CD4-positive, alpha-beta memory T cell (primary cell): ENCODE data around the gene RNF182. TPM values are rescaled to one million over a fixed set of nuclear protein-coding genes. Genes with fewer than 3 reads are reported as not detected.
"Not testable (repeated sequence)": the region's sequence is repeated elsewhere in the genome, so short reads cannot be mapped to it uniquely, and the experiment has no call there.

Experiments used
- CTCF ChIA-PET: fragments of 350-600 bp; sonication (Branson Sonifier 250); formaldehyde crosslinking; loops from one replicate; lab custom pipeline; 2021; ENCODE audit warnings: inconsistent platforms; ENCODE audit not compliant: partially characterized antibody; lab: Charles Lee
- POLR2A ChIA-PET: fragments of 350-600 bp; sonication (Branson Sonifier 250); formaldehyde crosslinking; loops from one replicate; lab custom pipeline; 2021; ENCODE audit not compliant: partially characterized antibody; lab: Charles Lee
- DNase-seq, 5 donors: peaks; one replicate each; pipeline versions ENCODE4 v3.0.0 to v3.0.0-alpha.2; 2020 to 2022; ENCODE audit warnings: mixed read lengths in 1 of 5
- H3K27ac ChIP-seq: one replicate; pipeline ENCODE4 v1.7.0; 2013; ENCODE audit warnings: low read depth, low read length
- H3K27me3 ChIP-seq: 2 replicates; pipeline ENCODE4 v1.7.0; 2013; ENCODE audit warnings: mild to moderate bottlenecking, low read length, moderate library complexity; ENCODE audit not compliant: insufficient read depth
- H3K36me3 ChIP-seq: 2 replicates; pipeline ENCODE4 v1.7.0; 2013; ENCODE audit warnings: mild to moderate bottlenecking, low read length, moderate library complexity; ENCODE audit not compliant: insufficient read depth
- H3K4me1 ChIP-seq: 2 replicates; pipeline ENCODE4 v1.7.0; 2013; ENCODE audit warnings: mild to moderate bottlenecking, low read length, moderate library complexity; ENCODE audit not compliant: insufficient read depth
- H3K4me3 ChIP-seq, 2 donors: one replicate each; pipeline ENCODE4 v1.7.0; 2013; ENCODE audit warnings: low read length in 2 of 2, mild to moderate bottlenecking in 1 of 2
- H3K9me3 ChIP-seq, 2 donors: one replicate each; pipeline ENCODE4 v1.7.0; 2013; ENCODE audit warnings: low read length in 2 of 2, control low read depth in 1 of 2; ENCODE audit not compliant: control insufficient read depth in 1 of 2
- H3K27ac Mint-ChIP-seq, 7 donors: one replicate each; pipeline ENCODE4 v1.8.0; 2020 to 2021; ENCODE audit warnings: mixed read lengths in 7 of 7, mild to moderate bottlenecking in 6 of 7, inconsistent platforms in 3 of 7, moderate library complexity in 3 of 7
- H3K27me3 Mint-ChIP-seq, 2 donors: one replicate each; pipeline ENCODE4 v1.8.0; 2020 to 2021; ENCODE audit warnings: mixed read lengths in 2 of 2
- H3K36me3 Mint-ChIP-seq, 2 donors: one replicate each; pipeline ENCODE4 v1.8.0; 2020 to 2021; ENCODE audit warnings: mixed read lengths in 2 of 2, inconsistent platforms in 1 of 2, mild to moderate bottlenecking in 1 of 2
- H3K4me1 Mint-ChIP-seq, 4 donors: one replicate each; pipeline ENCODE4 v1.8.0; 2020 to 2021; ENCODE audit warnings: mixed read lengths in 4 of 4, mild to moderate bottlenecking in 1 of 4
- H3K4me3 Mint-ChIP-seq, 8 donors: one replicate each; pipeline ENCODE4 v1.8.0; 2020 to 2021; ENCODE audit warnings: mixed read lengths in 8 of 8, mild to moderate bottlenecking in 7 of 8, moderate library complexity in 6 of 8, inconsistent platforms in 3 of 8
- H3K9me3 Mint-ChIP-seq, 8 donors: one replicate each; pipeline ENCODE4 v1.8.0; 2020 to 2021; ENCODE audit warnings: mixed read lengths in 8 of 8, mild to moderate bottlenecking in 5 of 8, inconsistent platforms in 3 of 8, moderate library complexity in 1 of 8
- intact Hi-C: fragments of 100-400 bp; cut with micrococcal nuclease; formaldehyde crosslinking; loops from one replicate; pipeline ENCODE4 v1.15.1; 2023
- polyA plus RNA-seq, 2 donors: library from polyadenylated mRNA; unstranded; fragments of 300-500 nt; fragmentation: Illumina TruSeq; gene quantifications; one replicate each; pipeline ENCODE4 v1.2.3, GENCODE V29; 2021
- total RNA-seq, 2 experiments: library from RNA; stranded (reverse); gene quantifications; one replicate each; pipeline ENCODE4 v1.2.3, GENCODE V29; 2021

RNF182 gene
- total and polyA plus RNA-seq, 4 experiments from 2014 or later = not detected

GRCh38 chr6:13953061-13953705 is 28.4 kb downstream of the RNF182 start:
- intact Hi-C loops = no loop called here

DNA sequence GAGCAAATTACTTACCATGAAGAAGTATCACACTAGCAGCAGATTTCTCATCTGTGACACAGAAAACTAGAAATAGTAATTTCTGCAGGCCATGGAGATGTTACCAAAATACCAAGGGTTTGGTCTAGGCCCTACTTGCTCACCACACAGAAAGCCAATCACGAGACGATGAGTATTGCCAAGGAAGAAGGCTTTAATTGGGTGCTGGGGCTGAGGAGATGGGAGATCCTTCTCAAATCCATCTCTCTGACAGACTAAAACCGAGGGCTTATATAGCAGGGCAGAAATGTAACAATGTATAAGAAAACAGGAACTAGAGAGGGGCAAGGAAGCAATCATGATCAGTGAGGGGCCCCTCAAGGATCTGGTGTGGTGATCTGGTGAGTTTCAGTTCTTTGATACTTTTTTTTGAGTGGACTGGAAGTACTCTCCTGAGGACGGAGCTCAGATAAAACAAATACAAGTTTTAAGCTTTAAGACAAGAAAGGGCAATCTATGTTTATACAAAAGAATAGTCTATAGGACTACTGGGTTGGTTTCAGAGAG is 40.9 kb downstream of the RNF182 start:
- Mint-ChIP-seq H3K4me3 (no peak overlapping the region), H3K36me3 (peaks cover 0 to 2% of the 10 kb centered on the region in 2 donors), H3K4me1 (no peaks in the 10 kb centered on the region), H3K9me3 (peaks cover 0 to 10% (median 5%) of the 10 kb centered on the region in 8 donors), H3K27me3 (peaks cover 8 to 12% of the 10 kb centered on the region in 2 donors), H3K27ac (no peak overlapping the region)
- ChIA-PET CTCF (interaction anchor here (1.4 kb wide), 1 partner anchor 9 kb away, joined by 3 read pairs; no protein-coding TSS in a partner anchor), POLR2A (no interaction called here)
- DNase-seq = no peak
- Histone ChIP-seq H3K27ac (no peak overlapping the region), H3K4me3 (no peak overlapping the region), H3K36me3 (no peaks in the 10 kb centered on the region), H3K9me3 (no peaks in the 10 kb centered on the region), H3K27me3 (no peaks in the 10 kb centered on the region), H3K4me1 (no peaks in the 10 kb centered on the region)
- intact Hi-C loops = no loop called here

More at GRCh38 chr6:13953061-13953705, 28.4 kb downstream of the RNF182 start:
- Histone ChIP-seq H3K27ac (no peak overlapping the region), H3K27me3 (no peaks in the 10 kb centered on the region), H3K9me3 (no peaks in the 10 kb centered on the region), H3K36me3 (no peaks in the 10 kb centered on the region), H3K4me3 (no peak overlapping the region), H3K4me1 (no peaks in the 10 kb centered on the region)
- peaks cover 9 to 11% of the 10 kb centered on the region in 2 donors for H3K27me3 Mint-ChIP-seq
- POLR2A ChIA-PET = no interaction called here
- no peaks in the 10 kb centered on the region for H3K4me1 Mint-ChIP-seq
- CTCF ChIA-PET = no interaction called here
- no peak for DNase-seq
- H3K27ac Mint-ChIP-seq = no peak overlapping the region
- H3K36me3 Mint-ChIP-seq = no peaks in the 10 kb centered on the region
- H3K9me3 Mint-ChIP-seq = peaks cover 0 to 8% (median 0%) of the 10 kb centered on the region in 8 donors
- H3K4me3 Mint-ChIP-seq = no peak overlapping the region

DNA sequence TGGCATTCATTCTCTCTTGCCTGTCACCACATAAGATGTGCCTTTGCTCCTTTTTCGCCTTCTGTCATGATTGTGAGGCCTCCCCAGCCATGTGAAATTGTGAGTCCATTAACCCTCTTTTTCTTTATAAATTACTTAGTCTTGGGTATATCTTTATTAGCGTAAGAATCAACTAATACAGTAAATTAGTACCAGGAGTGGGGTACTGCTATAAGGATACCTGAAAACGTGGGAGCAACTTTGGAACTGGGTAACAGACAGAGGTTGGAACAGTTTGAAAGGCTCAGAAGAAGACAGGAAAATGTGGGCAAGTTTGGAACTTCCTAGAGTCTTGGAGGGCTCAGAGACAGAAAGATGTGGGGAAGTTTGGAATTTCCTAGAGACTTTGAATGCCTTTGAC is 46.6 kb downstream of the RNF182 start:
- DNase-seq = no peak
- Mint-ChIP-seq H3K27ac (no peak overlapping the region), H3K36me3 (peaks cover 2 to 7% of the 10 kb centered on the region in 2 donors), H3K27me3 (peaks cover 1 to 11% of the 10 kb centered on the region in 2 donors), H3K4me3 (no peak overlapping the region), H3K9me3 (peaks cover 2 to 40% (median 30%) of the 10 kb centered on the region in 8 donors), H3K4me1 (no peaks in the 10 kb centered on the region)
- Histone ChIP-seq H3K4me1 (no peaks in the 10 kb centered on the region), H3K36me3 (no peaks in the 10 kb centered on the region), H3K27ac (no peak overlapping the region), H3K4me3 (no peak overlapping the region), H3K27me3 (no peaks in the 10 kb centered on the region), H3K9me3 (no peaks in the 10 kb centered on the region)
- CTCF ChIA-PET = no interaction called here
- intact Hi-C loops = no loop called here
- POLR2A ChIA-PET = no interaction called here

DNA sequence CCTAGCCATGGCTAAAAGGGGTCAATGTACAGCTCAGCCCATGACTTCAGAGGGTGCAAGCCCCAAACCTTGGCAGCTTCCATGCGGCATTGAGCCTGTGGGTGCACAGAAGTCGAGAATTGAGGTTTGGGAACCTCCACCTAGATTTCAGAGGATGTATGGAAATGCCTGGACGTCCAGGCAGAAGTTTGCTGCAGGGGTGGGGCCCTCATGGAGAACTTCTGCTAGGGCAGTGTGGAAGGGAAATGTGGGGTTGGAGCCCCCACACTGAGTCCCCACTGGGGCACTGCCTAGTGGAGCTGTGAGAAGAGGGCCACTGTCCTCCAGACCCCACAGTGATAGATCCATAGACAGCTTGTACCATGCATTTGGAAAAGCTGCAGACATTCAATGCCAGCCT is 47.9 kb downstream of the RNF182 start:
- H3K27ac ChIP-seq, H3K4me1 Mint-ChIP-seq: not testable (repeated sequence)

DNA sequence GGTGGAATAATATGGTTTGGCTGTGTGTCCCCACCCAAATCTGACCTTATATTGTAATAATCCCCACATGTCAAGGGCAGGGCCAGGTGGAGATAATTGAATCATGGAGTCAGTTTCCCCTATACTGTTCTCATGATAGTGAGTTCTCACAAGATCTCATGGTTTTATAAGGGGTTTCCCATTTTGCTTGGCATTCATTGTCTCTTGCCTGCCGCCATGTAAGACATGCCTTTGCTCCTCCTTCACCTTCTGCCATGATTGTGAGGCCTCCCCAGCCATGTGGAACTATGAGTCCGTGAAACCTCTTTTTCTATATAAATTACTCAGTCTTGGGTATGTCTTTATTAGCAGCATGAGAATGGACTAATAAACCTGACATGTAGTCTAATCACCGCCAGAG is 48.7 kb downstream of the RNF182 start:
- H3K36me3 ChIP-seq, CTCF ChIA-PET, H3K4me1 Mint-ChIP-seq, H3K27me3 ChIP-seq, DNase-seq, intact Hi-C loops, H3K4me3 ChIP-seq, H3K27ac ChIP-seq, H3K36me3 Mint-ChIP-seq, H3K9me3 ChIP-seq, H3K27ac Mint-ChIP-seq, POLR2A ChIA-PET, H3K4me1 ChIP-seq, H3K4me3 Mint-ChIP-seq: not testable (repeated sequence)
- H3K27me3 Mint-ChIP-seq = peaks cover 10 to 11% of the 10 kb centered on the region in 2 donors
- peaks cover 2 to 40% (median 29%) of the 10 kb centered on the region in 8 donors for H3K9me3 Mint-ChIP-seq

More for the DNA sequence above, 47.9 kb downstream of the RNF182 start:
- H3K4me3 Mint-ChIP-seq, H3K36me3 Mint-ChIP-seq, CTCF ChIA-PET, H3K27ac Mint-ChIP-seq, H3K4me3 ChIP-seq, H3K27me3 ChIP-seq, POLR2A ChIA-PET, DNase-seq, H3K4me1 ChIP-seq, H3K36me3 ChIP-seq, H3K9me3 ChIP-seq, intact Hi-C loops: not testable (repeated sequence)
- peaks cover 7 to 11% of the 10 kb centered on the region in 2 donors for H3K27me3 Mint-ChIP-seq
- peaks cover 2 to 40% (median 29%) of the 10 kb centered on the region in 8 donors for H3K9me3 Mint-ChIP-seq

DNA sequence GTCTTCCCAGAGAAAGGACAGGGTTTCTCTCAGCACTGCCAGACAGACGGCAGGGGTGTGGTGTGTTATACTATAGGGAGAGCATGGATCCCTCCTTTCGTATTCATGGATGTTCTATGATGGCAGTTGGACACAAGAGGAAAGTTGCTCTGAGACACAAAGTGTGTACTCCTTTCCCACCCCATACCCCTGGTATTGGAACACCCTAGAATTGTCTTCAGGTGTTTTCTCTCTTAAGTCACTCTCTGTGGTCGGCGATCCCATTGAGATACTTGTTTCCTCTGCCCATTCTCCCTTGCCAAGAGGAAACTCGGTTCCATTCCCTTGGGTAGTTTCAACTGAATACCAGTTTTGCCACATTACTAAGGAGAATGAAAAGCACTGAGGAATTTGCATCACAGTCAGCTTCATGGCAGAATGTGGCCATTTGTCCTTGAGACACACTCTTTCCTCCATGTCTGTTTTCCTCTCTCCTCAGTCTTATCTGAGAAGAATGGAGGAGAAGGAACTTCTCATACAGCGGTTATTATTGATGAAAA is 53.4 kb downstream of the RNF182 start:
- no peak overlapping the region for H3K27ac Mint-ChIP-seq
- no peaks in the 10 kb centered on the region for H3K9me3 ChIP-seq
- no peaks in the 10 kb centered on the region for H3K4me1 Mint-ChIP-seq
- no peak overlapping the region for H3K27ac ChIP-seq
- no peak overlapping the region for H3K4me3 ChIP-seq
- CTCF ChIA-PET = no interaction called here
- H3K4me1 ChIP-seq = no peaks in the 10 kb centered on the region
- H3K36me3 ChIP-seq = no peaks in the 10 kb centered on the region
- intact Hi-C loops = no loop called here
- no peak overlapping the region for H3K4me3 Mint-ChIP-seq
- DNase-seq = no peak
- peaks cover 10 to 23% of the 10 kb centered on the region in 2 donors for H3K27me3 Mint-ChIP-seq
- H3K27me3 ChIP-seq = no peaks in the 10 kb centered on the region
- POLR2A ChIA-PET = no interaction called here
- no peaks in the 10 kb centered on the region for H3K36me3 Mint-ChIP-seq
- H3K9me3 Mint-ChIP-seq = peaks cover 2 to 15% (median 7%) of the 10 kb centered on the region in 8 donors

- intact Hi-C loops = no loop called here
- H3K27me3 ChIP-seq = no peaks in the 10 kb centered on the region
- H3K9me3 ChIP-seq = no peaks in the 10 kb centered on the region
- H3K4me1 ChIP-seq = no peaks in the 10 kb centered on the region
- Mint-ChIP-seq H3K27me3 (peaks cover 15 to 28% of the 10 kb centered on the region in 2 donors), H3K4me1 (no peaks in the 10 kb centered on the region), H3K4me3 (no peak overlapping the region), H3K27ac (no peak overlapping the region), H3K9me3 (peaks cover 0 to 9% (median under 1%) of the 10 kb centered on the region in 8 donors), H3K36me3 (no peaks in the 10 kb centered on the region)
- no peak overlapping the region for H3K4me3 ChIP-seq
- POLR2A ChIA-PET = no interaction called here
- DNase-seq = no peak
- CTCF ChIA-PET = no interaction called here
- H3K36me3 ChIP-seq = no peaks in the 10 kb centered on the region
- H3K27ac ChIP-seq = no peak overlapping the region
These were observed 54.0 kb downstream of the RNF182 start for GRCh38 chr6:13978787-13979186.
